ENCODE results near the gene BRIX1.
A peak's percentile ranks its signal among the peaks of the same experiment; 100 is the strongest.

The BRIX1 gene

DNA sequence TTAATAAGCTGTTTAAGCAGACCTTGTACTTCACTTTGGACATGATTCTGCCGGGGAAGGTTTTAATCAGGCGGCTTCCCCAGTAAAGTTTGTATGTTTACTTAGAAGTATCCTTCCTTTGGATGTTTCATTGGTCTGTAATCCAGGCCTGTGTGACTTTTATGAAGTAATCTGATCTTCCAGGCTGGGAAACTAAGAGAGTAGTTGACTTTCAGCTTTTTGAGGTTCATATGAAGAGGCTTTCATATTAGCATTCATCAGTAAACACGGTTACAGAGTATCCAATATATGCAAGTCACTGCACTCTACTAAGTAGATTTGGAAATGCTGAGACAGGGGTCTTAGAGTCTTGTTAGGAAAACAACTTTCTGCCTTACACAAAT lies 14.9 kb downstream of the BRIX1 start:
- Histone ChIP-seq H3K18ac (ENCODE audit: low read length) (peak overlapping the region; percentile 10), H3K79me1 (ENCODE audit: low read length) (peaks cover 10% of the 10 kb centered on the region), H3K79me2 (ENCODE audit: control insufficient read depth, insufficient read depth, low read length) (peaks cover 25% of the 10 kb centered on the region), H3K56ac (ENCODE audit: low read length) (peak overlapping the region; percentile 91), H2AK5ac (ENCODE audit: low read length) (no peak overlapping the region), H4K8ac (ENCODE audit: low read depth, low read length) (no peak overlapping the region), H3K23ac (ENCODE audit: low read length) (no peak overlapping the region), H3K27me3 (ENCODE audit: insufficient read depth, low read length, poor library complexity) (no peaks in the 10 kb centered on the region), H3K4me3 (ENCODE audit: low read length) (peak overlapping the region; percentile 84), H3K36me3 (ENCODE audit: control insufficient read depth, insufficient read depth, low read length) (peaks cover 1% of the 10 kb centered on the region), H2BK120ac (ENCODE audit: low read depth, low read length) (no peak overlapping the region), H2BK5ac (ENCODE audit: low read length) (no peak overlapping the region), H3K4me1 (ENCODE audit: control insufficient read depth, low read depth, low read length) (no peaks in the 10 kb centered on the region), H3K4ac (ENCODE audit: low read depth, low read length) (no peak overlapping the region), H4K5ac (ENCODE audit: low read length) (no peak overlapping the region), H3K27ac (ENCODE audit: low read depth, low read length) (peak overlapping the region; percentile 90), H3K9ac (ENCODE audit: low read length) (peak overlapping the region; percentile 90), H3K4me2 (ENCODE audit: low read length) (peak overlapping the region; percentile 89), H2BK15ac (replicated peaks; ENCODE audit: low read depth) (no peak overlapping the region)
- no peak for DNase-seq
- WGBS (ENCODE audit: extremely low coverage, insufficient coverage, low lambda C conversion rate) = no CpG with 5 or more reads among the region's 3 CpGs

- no peaks in the 10 kb centered on the region for H3K4me1 ChIP-seq (ENCODE audit: control insufficient read depth, low read depth, low read length)
- no peak overlapping the region for H2BK120ac ChIP-seq (ENCODE audit: low read depth, low read length)
- peaks cover 25% of the 10 kb centered on the region for H3K79me2 ChIP-seq (ENCODE audit: control insufficient read depth, insufficient read depth, low read length)
- no CpG with 5 or more reads among the region's 4 CpGs for WGBS (ENCODE audit: extremely low coverage, insufficient coverage, low lambda C conversion rate)
- H3K18ac ChIP-seq (ENCODE audit: low read length) = no peak overlapping the region
- no peak overlapping the region for H2AK5ac ChIP-seq (ENCODE audit: low read length)
- no peaks in the 10 kb centered on the region for H3K36me3 ChIP-seq (ENCODE audit: control insufficient read depth, insufficient read depth, low read length)
- no peak overlapping the region for H3K4me3 ChIP-seq (ENCODE audit: low read length)
- no peak overlapping the region for H3K27ac ChIP-seq (ENCODE audit: low read depth, low read length)
- peaks cover 10% of the 10 kb centered on the region for H3K79me1 ChIP-seq (ENCODE audit: low read length)
- H2BK5ac ChIP-seq (ENCODE audit: low read length) = no peak overlapping the region
- H4K8ac ChIP-seq (ENCODE audit: low read depth, low read length) = no peak overlapping the region
- H3K23ac ChIP-seq (ENCODE audit: low read length) = no peak overlapping the region
- H3K4ac ChIP-seq (ENCODE audit: low read depth, low read length) = no peak overlapping the region
- H3K4me2 ChIP-seq (ENCODE audit: low read length) = peak overlapping the region; percentile 89
- H3K27me3 ChIP-seq (ENCODE audit: insufficient read depth, low read length, poor library complexity) = no peaks in the 10 kb centered on the region
- H4K5ac ChIP-seq (ENCODE audit: low read length) = no peak overlapping the region
- peak overlapping the region; percentile 63 for H3K56ac ChIP-seq (ENCODE audit: low read length)
- H2BK15ac ChIP-seq (replicated peaks; ENCODE audit: low read depth) = no peak overlapping the region
- peak overlapping the region; percentile 90 for H3K9ac ChIP-seq (ENCODE audit: low read length)
- DNase-seq = no peak
Observed at GRCh38 chr5:34930870-34931269, 15.4 kb downstream of the BRIX1 start.

DNA sequence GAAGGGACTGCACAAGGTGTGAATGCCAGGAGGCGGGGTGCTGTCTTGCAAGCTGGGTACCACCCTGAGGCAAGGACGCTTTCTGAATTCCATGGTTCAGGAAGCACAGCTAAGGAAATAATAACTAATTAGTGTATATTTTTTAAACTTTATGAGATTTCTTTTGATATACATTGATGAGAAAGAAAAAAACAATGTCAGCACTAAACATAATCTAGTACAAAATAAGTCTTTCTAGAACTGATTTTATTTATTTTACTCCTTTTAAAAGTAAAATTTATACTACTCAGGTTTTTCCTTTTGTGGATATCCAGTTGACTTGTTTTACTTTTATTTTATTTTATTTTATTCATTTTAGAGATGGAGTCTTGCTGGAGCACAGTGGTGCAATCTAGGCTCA lies 17.4 kb downstream of the BRIX1 start:
- H3K4me3 ChIP-seq (ENCODE audit: low read length) = no peak overlapping the region
- peaks cover 4% of the 10 kb centered on the region for H3K36me3 ChIP-seq (ENCODE audit: control insufficient read depth, insufficient read depth, low read length)
- no peaks in the 10 kb centered on the region for H3K4me1 ChIP-seq (ENCODE audit: control insufficient read depth, low read depth, low read length)
- H3K27me3 ChIP-seq (ENCODE audit: insufficient read depth, low read length, poor library complexity) = no peaks in the 10 kb centered on the region
- peaks cover 25% of the 10 kb centered on the region for H3K79me2 ChIP-seq (ENCODE audit: control insufficient read depth, insufficient read depth, low read length)
- no peak overlapping the region for H3K23ac ChIP-seq (ENCODE audit: low read length)
- no peak overlapping the region for H3K9ac ChIP-seq (ENCODE audit: low read length)
- H4K5ac ChIP-seq (ENCODE audit: low read length) = no peak overlapping the region
- no peak for DNase-seq
- H2BK120ac ChIP-seq (ENCODE audit: low read depth, low read length) = no peak overlapping the region
- no peak overlapping the region for H3K18ac ChIP-seq (ENCODE audit: low read length)
- no peak overlapping the region for H2BK15ac ChIP-seq (replicated peaks; ENCODE audit: low read depth)
- H3K4ac ChIP-seq (ENCODE audit: low read depth, low read length) = no peak overlapping the region
- H2AK5ac ChIP-seq (ENCODE audit: low read length) = no peak overlapping the region
- WGBS (ENCODE audit: extremely low coverage, insufficient coverage, low lambda C conversion rate) = no CpG with 5 or more reads among the region's 2 CpGs
- no peak overlapping the region for H3K56ac ChIP-seq (ENCODE audit: low read length)
- no peak overlapping the region for H4K8ac ChIP-seq (ENCODE audit: low read depth, low read length)
- H3K79me1 ChIP-seq (ENCODE audit: low read length) = peaks cover 10% of the 10 kb centered on the region
- no peak overlapping the region for H3K4me2 ChIP-seq (ENCODE audit: low read length)
- no peak overlapping the region for H3K27ac ChIP-seq (ENCODE audit: low read depth, low read length)
- H2BK5ac ChIP-seq (ENCODE audit: low read length) = no peak overlapping the region

- no CpG with 5 or more reads among the region's 3 CpGs for WGBS (ENCODE audit: extremely low coverage, insufficient coverage, low lambda C conversion rate)
- H3K27me3 ChIP-seq (ENCODE audit: insufficient read depth, low read length, poor library complexity) = no peaks in the 10 kb centered on the region
- H2AK5ac ChIP-seq (ENCODE audit: low read length) = no peak overlapping the region
- H3K56ac ChIP-seq (ENCODE audit: low read length) = no peak overlapping the region
- no peak overlapping the region for H4K8ac ChIP-seq (ENCODE audit: low read depth, low read length)
- no peak overlapping the region for H3K18ac ChIP-seq (ENCODE audit: low read length)
- no peak for DNase-seq
- no peak overlapping the region for H3K4me3 ChIP-seq (ENCODE audit: low read length)
- peaks cover 10% of the 10 kb centered on the region for H3K36me3 ChIP-seq (ENCODE audit: control insufficient read depth, insufficient read depth, low read length)
- H4K5ac ChIP-seq (ENCODE audit: low read length) = no peak overlapping the region
- H3K4ac ChIP-seq (ENCODE audit: low read depth, low read length) = no peak overlapping the region
- no peak overlapping the region for H2BK15ac ChIP-seq (replicated peaks; ENCODE audit: low read depth)
- no peaks in the 10 kb centered on the region for H3K79me2 ChIP-seq (ENCODE audit: control insufficient read depth, insufficient read depth, low read length)
- no peaks in the 10 kb centered on the region for H3K79me1 ChIP-seq (ENCODE audit: low read length)
- H2BK5ac ChIP-seq (ENCODE audit: low read length) = no peak overlapping the region
- H2BK120ac ChIP-seq (ENCODE audit: low read depth, low read length) = no peak overlapping the region
- no peak overlapping the region for H3K27ac ChIP-seq (ENCODE audit: low read depth, low read length)
- H3K4me2 ChIP-seq (ENCODE audit: low read length) = no peak overlapping the region
- no peaks in the 10 kb centered on the region for H3K4me1 ChIP-seq (ENCODE audit: control insufficient read depth, low read depth, low read length)
- no peak overlapping the region for H3K23ac ChIP-seq (ENCODE audit: low read length)
- H3K9ac ChIP-seq (ENCODE audit: low read length) = no peak overlapping the region
Observed at GRCh38 chr5:34941936-34942335, 26.4 kb downstream of the BRIX1 start.

GRCh38 chr5:34944044-34944443 lies 28.5 kb downstream of the BRIX1 start:
- no peak overlapping the region for H4K8ac ChIP-seq (ENCODE audit: low read depth, low read length)
- H3K27ac ChIP-seq (ENCODE audit: low read depth, low read length) = no peak overlapping the region
- H3K36me3 ChIP-seq (ENCODE audit: control insufficient read depth, insufficient read depth, low read length) = peaks cover 6% of the 10 kb centered on the region
- H3K79me2 ChIP-seq (ENCODE audit: control insufficient read depth, insufficient read depth, low read length) = no peaks in the 10 kb centered on the region
- no peak overlapping the region for H3K9ac ChIP-seq (ENCODE audit: low read length)
- no peak overlapping the region for H4K5ac ChIP-seq (ENCODE audit: low read length)
- no peak overlapping the region for H3K56ac ChIP-seq (ENCODE audit: low read length)
- no peak overlapping the region for H3K4me2 ChIP-seq (ENCODE audit: low read length)
- no peak for DNase-seq
- no CpG with 5 or more reads among the region's 2 CpGs for WGBS (ENCODE audit: extremely low coverage, insufficient coverage, low lambda C conversion rate)
- no peak overlapping the region for H3K4ac ChIP-seq (ENCODE audit: low read depth, low read length)
- no peaks in the 10 kb centered on the region for H3K79me1 ChIP-seq (ENCODE audit: low read length)
- H3K23ac ChIP-seq (ENCODE audit: low read length) = no peak overlapping the region
- H2BK15ac ChIP-seq (replicated peaks; ENCODE audit: low read depth) = no peak overlapping the region
- H2BK5ac ChIP-seq (ENCODE audit: low read length) = no peak overlapping the region
- H2BK120ac ChIP-seq (ENCODE audit: low read depth, low read length) = no peak overlapping the region
- H2AK5ac ChIP-seq (ENCODE audit: low read length) = no peak overlapping the region
- H3K27me3 ChIP-seq (ENCODE audit: insufficient read depth, low read length, poor library complexity) = no peaks in the 10 kb centered on the region
- H3K18ac ChIP-seq (ENCODE audit: low read length) = no peak overlapping the region
- no peaks in the 10 kb centered on the region for H3K4me1 ChIP-seq (ENCODE audit: control insufficient read depth, low read depth, low read length)
- no peak overlapping the region for H3K4me3 ChIP-seq (ENCODE audit: low read length)

- Histone ChIP-seq H3K36me3 (ENCODE audit: control insufficient read depth, insufficient read depth, low read length) (peaks cover 6% of the 10 kb centered on the region), H2AK5ac (ENCODE audit: low read length) (no peak overlapping the region), H2BK15ac (replicated peaks; ENCODE audit: low read depth) (no peak overlapping the region), H3K56ac (ENCODE audit: low read length) (no peak overlapping the region), H3K9ac (ENCODE audit: low read length) (no peak overlapping the region), H2BK120ac (ENCODE audit: low read depth, low read length) (no peak overlapping the region), H3K27me3 (ENCODE audit: insufficient read depth, low read length, poor library complexity) (no peaks in the 10 kb centered on the region), H3K79me1 (ENCODE audit: low read length) (no peaks in the 10 kb centered on the region), H2BK5ac (ENCODE audit: low read length) (no peak overlapping the region), H3K4me3 (ENCODE audit: low read length) (no peak overlapping the region), H3K4me2 (ENCODE audit: low read length) (no peak overlapping the region), H3K4ac (ENCODE audit: low read depth, low read length) (no peak overlapping the region), H3K4me1 (ENCODE audit: control insufficient read depth, low read depth, low read length) (no peaks in the 10 kb centered on the region), H3K79me2 (ENCODE audit: control insufficient read depth, insufficient read depth, low read length) (no peaks in the 10 kb centered on the region), H4K8ac (ENCODE audit: low read depth, low read length) (no peak overlapping the region), H3K23ac (ENCODE audit: low read length) (no peak overlapping the region), H3K27ac (ENCODE audit: low read depth, low read length) (no peak overlapping the region), H4K5ac (ENCODE audit: low read length) (no peak overlapping the region), H3K18ac (ENCODE audit: low read length) (no peak overlapping the region)
- DNase-seq = no peak
- no CpG with 5 or more reads among the region's 11 CpGs for WGBS (ENCODE audit: extremely low coverage, insufficient coverage, low lambda C conversion rate)
Observed at GRCh38 chr5:34944460-34945047, 29.0 kb downstream of the BRIX1 start.
